ENCODE data around the gene MN1.

The MN1 gene

GRCh38 chr22:27765706-27766291 lies 35.8 kb downstream of the MN1 start:
- FAIRE-seq (no peak), DNase-seq (ENCODE audit: insufficient read length, low spot score) (no peak)

- FAIRE-seq: no peak
- no peak for DNase-seq (ENCODE audit: insufficient read length, low spot score)
These were observed 36.8 kb downstream of the MN1 start for GRCh38 chr22:27764722-27765236.

- FAIRE-seq (no peak), DNase-seq (ENCODE audit: insufficient read length, low spot score) (no peak)
These were observed 39.9 kb downstream of the MN1 start for GRCh38 chr22:27761665-27762064.

- FAIRE-seq: no peak
- DNase-seq (ENCODE audit: insufficient read length, low spot score): no peak
These were observed 40.6 kb downstream of the MN1 start for GRCh38 chr22:27761000-27761399.

- DNase-seq (ENCODE audit: insufficient read length, low spot score) (no peak), FAIRE-seq (no peak)
These were observed 41.1 kb downstream of the MN1 start for GRCh38 chr22:27760474-27760873.

- DNase-seq (ENCODE audit: insufficient read length, low spot score): no peak
- FAIRE-seq: no peak
These were observed 43.5 kb downstream of the MN1 start for GRCh38 chr22:27757928-27758525.

- FAIRE-seq (no peak), DNase-seq (ENCODE audit: insufficient read length, low spot score) (no peak)
These were observed 45.3 kb downstream of the MN1 start for GRCh38 chr22:27756212-27756660.

- no peak for DNase-seq (ENCODE audit: insufficient read length, low spot score)
- FAIRE-seq: no peak
These were observed 45.9 kb downstream of the MN1 start for GRCh38 chr22:27755521-27756211.

- DNase-seq (ENCODE audit: insufficient read length, low spot score) (no peak), FAIRE-seq (no peak)
These were observed 46.6 kb downstream of the MN1 start for GRCh38 chr22:27754888-27755480.

GRCh38 chr22:27754247-27754887 lies 47.2 kb downstream of the MN1 start:
- DNase-seq (ENCODE audit: insufficient read length, low spot score): no peak
- no peak for FAIRE-seq

GRCh38 chr22:27752771-27753170 lies 48.8 kb downstream of the MN1 start:
- no peak for DNase-seq (ENCODE audit: insufficient read length, low spot score)
- FAIRE-seq: no peak

GRCh38 chr22:27752141-27752540 lies 49.4 kb downstream of the MN1 start:
- FAIRE-seq (no peak), DNase-seq (ENCODE audit: insufficient read length, low spot score) (no peak)

- no peak for FAIRE-seq
These were observed 50.1 kb downstream of the MN1 start for GRCh38 chr22:27751277-27752070.

GRCh38 chr22:27750584-27751265 lies 50.8 kb downstream of the MN1 start:
- no peak for DNase-seq (ENCODE audit: insufficient read length, low spot score)
- no peak for FAIRE-seq

More at GRCh38 chr22:27751277-27752070, 50.1 kb downstream of the MN1 start:
- no peak for DNase-seq (ENCODE audit: insufficient read length, low spot score)

- DNase-seq (ENCODE audit: insufficient read length, low spot score): no peak
- no peak for FAIRE-seq
These were observed 51.8 kb downstream of the MN1 start for GRCh38 chr22:27749597-27750225.

- FAIRE-seq (no peak), DNase-seq (ENCODE audit: insufficient read length, low spot score) (no peak)
These were observed 52.8 kb downstream of the MN1 start for GRCh38 chr22:27748751-27749191.

- FAIRE-seq (no peak), DNase-seq (ENCODE audit: insufficient read length, low spot score) (no peak)
These were observed 53.2 kb downstream of the MN1 start for GRCh38 chr22:27748349-27748748.

GRCh38 chr22:27747396-27748221 lies 53.9 kb downstream of the MN1 start:
- FAIRE-seq: no peak

More at GRCh38 chr22:27747396-27748221, 53.9 kb downstream of the MN1 start:
- no peak for DNase-seq (ENCODE audit: insufficient read length, low spot score)

All from GM19239 (cell line).